HTR-8/SVneo (cell line): ENCODE measurements around the gene DACT2.
"Not testable (repeated sequence)": the region's sequence is repeated elsewhere in the genome, so short reads cannot be mapped to it uniquely, and the experiment has no call there.

ENCODE experiments used
- DNase-seq: peaks from one replicate; pipeline ENCODE4 v3.0.0; 2011; ENCODE audit warnings: low spot score, mixed read lengths; ENCODE audit not compliant: insufficient read length
- FAIRE-seq: peaks from 2 replicates; lab custom pipeline; 2011; peaks lifted over from hg19 to GRCh38; lab: Jason Lieb, UNC

Gene DACT2

GRCh38 chr6:168272415-168273325 lies 46.9 kb downstream of the DACT2 start:
- FAIRE-seq = no peak
- no peak for DNase-seq

DNA sequence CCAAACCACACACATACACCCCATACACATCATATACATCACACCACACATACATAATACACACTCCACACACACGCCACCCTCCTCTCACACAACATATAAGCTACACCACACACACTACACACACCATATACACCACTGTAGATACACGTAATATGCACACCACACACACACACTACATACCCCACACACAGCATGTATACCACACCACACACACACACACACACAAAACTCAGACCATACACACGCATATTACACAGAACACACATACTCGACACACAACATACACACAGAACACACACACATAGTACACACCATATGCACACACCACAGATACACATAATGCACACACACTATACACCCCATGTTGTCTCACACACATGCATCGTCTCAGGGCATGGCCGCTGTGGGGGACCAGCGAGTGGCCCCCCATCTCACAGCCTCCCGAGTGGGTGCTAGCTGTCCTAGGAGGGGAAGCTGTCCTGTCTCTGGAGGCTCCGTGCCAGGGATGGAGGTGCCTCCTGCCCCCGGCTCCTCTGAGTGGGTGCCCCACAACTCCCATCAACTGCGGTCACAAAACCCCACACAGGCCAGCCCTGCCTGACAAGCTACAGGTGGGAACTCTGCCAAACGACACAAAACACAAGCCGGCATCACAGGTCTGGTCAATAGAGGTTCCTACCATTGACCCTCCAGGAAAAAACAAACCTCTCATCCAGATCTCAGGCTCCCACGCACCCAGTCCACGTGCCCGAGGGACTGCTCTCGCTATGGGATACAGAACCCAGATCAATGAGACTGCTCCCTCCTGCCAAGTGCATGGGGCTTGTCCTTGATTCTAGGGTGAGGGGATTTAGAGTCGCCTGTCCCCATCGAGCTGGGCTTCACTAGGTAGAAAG lies 49.1 kb downstream of the DACT2 start:
- DNase-seq = no peak
- FAIRE-seq = peak; percentile 77

DNA sequence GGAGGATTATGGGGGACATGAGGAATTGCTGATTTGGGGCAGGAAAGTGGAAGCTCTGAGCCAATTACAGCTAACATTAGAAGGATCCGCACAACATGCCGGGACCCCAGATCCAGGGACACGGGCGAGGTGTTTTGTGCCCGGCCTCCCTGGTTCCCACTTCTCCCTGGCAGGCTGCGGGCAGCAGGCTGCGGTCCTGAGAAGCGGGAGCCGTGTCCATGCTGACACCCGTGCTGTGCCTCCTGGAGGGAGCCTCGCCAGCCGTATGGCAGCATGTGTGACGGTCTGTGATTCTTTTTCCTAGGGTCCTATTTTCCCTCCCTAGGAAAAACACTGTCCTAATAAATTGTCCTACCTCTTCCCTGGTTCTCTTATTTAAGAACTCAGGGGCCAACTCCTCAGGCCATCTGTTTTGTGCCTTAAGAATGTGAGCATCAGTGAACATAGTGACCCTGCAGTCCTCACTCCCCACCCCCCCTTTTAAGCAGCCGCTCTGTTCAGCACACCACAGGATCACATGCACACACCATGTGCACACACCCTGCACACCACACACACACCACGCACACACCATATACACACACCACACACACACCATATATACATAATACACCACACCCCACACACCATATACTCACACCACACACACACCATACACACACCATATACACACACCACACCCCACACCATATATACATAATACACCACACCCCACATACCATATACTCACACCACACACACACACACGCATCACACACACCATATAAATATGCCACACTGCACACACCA lies 49.9 kb downstream of the DACT2 start:
- FAIRE-seq (no peak), DNase-seq (no peak)

- DNase-seq (no peak), FAIRE-seq (no peak)
Measured at GRCh38 chr6:168268755-168269154, 50.8 kb downstream of the DACT2 start.

GRCh38 chr6:168267779-168268178 lies 51.8 kb downstream of the DACT2 start:
- FAIRE-seq = not testable (repeated sequence)

DNA sequence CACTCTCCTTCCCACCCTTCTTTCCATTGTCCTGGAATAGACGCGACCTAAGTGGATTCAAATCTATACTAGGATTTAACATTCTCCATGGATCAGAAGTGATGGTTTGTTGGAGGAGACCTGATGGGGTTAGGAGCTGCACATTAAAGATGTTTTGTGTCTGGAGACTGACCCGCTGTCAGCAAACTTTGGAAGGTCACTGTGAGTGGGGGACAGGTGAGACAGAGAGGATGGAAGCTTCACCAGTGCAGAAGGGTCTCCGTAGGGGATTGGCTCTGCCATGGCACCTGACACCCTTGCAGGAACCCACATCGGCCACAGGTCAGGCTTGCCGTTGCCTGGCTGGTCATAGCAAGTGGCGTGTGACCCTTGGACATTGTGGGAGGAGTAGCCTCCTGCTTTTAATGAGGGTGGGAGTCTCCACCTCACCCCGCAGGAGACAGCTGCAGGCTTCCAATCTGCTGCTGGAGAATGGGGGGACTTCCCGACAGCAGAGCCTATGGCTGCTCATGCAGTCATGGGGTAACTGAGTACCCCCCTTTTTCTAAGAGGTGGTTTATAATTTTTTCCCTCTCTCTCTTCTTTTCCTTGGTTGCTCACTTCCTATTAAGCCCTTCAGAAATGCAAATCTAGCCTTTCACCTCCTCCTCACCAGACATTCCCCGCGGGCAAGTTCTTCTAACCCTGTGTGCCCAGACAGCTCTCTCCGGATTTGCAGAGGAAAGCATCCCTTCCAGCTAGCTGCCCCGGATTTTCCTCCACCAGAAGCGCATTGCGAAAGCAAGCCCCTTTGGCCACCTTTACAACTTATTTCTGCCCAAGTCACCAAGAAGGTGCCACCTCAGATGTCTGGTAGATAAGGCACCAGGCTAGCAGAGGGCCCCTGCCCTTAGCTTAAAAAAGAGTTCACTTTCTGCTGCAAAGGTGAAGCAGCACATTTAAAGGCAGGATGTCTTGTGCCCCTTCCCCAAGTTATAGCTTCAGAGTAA lies 53.5 kb downstream of the DACT2 start:
- DNase-seq = no peak
- FAIRE-seq = no peak

More at GRCh38 chr6:168267779-168268178, 51.8 kb downstream of the DACT2 start:
- not testable (repeated sequence) for DNase-seq

DNA sequence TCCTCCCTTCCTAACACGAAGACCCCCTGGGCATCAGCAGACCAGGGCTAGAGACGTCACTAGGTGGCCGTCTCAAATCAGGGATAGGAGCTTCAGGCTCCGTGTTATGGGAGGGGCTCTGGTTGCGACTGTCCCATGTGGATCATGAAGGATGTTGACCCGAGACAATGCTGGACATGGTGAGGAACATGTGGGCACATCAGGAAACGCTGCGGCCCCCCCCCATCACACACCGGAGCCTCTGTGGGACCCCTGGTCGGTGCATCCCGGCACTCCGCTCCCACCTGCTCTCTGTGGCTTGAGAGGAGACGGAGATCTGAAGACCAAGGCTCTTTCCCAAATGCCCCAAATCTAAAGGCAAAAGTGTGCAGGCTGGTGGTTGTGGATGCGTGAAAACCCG lies 54.2 kb downstream of the DACT2 start:
- DNase-seq (no peak), FAIRE-seq (no peak)

- FAIRE-seq (no peak), DNase-seq (no peak)
Measured at GRCh38 chr6:168264593-168265335, 54.8 kb downstream of the DACT2 start.

- FAIRE-seq = no peak
- no peak for DNase-seq
Measured at GRCh38 chr6:168263351-168263905, 56.1 kb downstream of the DACT2 start.

DNA sequence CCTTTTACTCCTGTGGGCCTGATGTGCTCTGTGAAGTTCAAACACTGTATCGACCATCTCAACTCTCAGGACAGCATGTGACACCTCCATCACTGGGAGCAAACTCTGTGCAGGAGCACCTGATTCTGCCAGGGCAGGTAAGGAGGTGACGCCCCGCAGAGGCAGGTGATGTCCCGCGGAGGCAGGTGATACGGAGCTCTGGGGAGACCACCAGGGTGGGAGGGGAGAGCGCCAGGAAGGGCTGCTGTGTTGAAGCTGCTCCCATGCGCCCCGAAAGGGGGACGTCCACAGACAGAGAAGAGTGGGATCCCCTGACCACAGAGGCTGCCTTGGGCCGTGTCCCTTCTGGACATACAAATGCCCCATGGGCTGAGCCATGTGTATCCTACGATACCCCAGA lies 58.3 kb downstream of the DACT2 start:
- DNase-seq (no peak), FAIRE-seq (no peak)

DNA sequence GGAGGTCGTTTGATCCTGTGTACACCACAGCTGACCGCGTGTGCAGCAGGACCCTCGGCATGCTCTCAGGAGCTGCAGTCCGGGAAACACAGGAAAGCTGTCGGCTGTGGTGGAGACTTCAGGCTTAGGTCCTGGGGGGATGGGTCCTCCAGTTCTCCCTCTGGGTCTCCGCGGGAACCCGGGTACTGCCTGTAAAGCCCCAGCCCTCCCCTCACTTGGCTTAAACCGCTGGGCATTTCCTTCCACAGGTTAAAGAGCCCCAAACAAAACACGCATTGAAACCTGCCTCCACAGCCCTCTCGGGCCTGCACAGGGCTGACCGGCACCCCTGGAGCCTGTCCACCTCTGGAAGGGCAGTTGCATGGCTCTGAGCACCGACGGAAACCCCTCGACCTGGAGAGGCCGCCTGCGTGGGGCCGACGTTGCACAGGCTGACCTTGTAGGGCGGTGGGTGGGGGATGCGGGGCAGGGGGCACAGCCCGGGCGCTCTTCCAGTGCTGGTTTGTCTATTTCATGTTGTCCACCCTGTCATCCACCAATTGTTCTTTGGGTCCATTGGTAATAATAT lies 59.1 kb downstream of the DACT2 start:
- no peak for FAIRE-seq
- DNase-seq = no peak

DNA sequence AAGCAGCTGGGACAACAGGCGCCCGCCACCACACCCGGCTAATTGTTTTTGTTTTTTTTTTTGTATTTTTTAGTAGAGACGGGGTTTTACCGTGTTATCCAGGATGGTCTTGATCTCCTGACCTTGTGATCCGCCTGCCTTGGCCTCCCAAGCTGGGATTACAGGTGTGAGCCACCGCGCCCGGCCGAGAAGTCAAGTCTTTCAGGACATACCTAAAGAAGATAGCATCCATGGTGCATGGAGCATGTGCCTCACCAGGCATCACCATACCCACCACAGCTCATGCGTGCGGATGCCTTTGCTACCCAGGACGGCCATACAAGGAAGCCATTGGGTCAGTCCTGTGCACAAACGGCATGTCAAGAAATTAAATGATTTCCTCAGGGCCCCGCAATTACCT lies 60.8 kb downstream of the DACT2 start:
- FAIRE-seq (no peak), DNase-seq (no peak)

- FAIRE-seq = no peak
- no peak for DNase-seq
Measured at GRCh38 chr6:168256940-168257339, 62.6 kb downstream of the DACT2 start.
